Ammon's horn (tissue), 1 donor: ENCODE measurements around the gene CHDH.

ENCODE experiments used
- DNase-seq: peaks from one replicate; pipeline ENCODE4 v3.0.0-alpha.2; 2016; ENCODE audit warnings: low spot score

The CHDH gene, protein sequence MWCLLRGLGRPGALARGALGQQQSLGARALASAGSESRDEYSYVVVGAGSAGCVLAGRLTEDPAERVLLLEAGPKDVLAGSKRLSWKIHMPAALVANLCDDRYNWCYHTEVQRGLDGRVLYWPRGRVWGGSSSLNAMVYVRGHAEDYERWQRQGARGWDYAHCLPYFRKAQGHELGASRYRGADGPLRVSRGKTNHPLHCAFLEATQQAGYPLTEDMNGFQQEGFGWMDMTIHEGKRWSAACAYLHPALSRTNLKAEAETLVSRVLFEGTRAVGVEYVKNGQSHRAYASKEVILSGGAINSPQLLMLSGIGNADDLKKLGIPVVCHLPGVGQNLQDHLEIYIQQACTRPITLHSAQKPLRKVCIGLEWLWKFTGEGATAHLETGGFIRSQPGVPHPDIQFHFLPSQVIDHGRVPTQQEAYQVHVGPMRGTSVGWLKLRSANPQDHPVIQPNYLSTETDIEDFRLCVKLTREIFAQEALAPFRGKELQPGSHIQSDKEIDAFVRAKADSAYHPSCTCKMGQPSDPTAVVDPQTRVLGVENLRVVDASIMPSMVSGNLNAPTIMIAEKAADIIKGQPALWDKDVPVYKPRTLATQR

DNA sequence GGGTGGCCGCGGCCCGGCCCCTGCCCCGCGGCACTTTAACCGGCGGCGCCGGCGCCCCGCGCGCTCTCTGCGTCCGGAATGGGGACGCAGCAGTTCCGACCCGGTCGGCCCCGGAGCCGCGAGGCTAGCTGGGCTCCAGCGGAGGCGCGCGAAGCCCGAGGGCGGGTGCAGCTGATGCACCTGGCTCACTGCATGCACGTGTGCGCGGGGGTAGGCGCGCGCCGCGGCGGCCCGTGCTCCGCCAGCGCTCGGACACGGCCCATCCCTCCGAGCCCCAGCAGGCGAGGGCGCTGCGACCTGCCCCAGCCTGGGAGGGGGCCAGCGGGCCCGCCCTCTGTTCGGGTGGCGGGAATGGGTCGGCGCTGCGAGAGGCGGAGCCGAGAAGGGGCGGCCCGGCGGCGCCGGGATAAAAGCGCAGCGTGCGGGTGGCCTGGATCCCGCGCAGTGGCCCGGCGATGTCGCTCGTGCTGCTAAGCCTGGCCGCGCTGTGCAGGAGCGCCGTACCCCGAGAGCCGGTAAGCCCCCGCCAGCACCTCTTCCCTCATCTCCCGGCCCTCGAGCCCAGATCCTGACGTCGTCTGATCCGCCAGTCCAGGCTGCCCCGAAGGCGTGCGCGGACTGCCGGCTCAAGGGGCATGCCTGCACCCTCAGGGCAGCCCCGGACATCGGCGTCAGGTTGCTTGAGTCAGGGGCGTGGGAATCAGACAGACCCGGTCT is at the start of gene CHDH, which contains the start of gene IL17RB:
Gene CHDH, minus strand, starts transcription at position 286 of the 717 bp plus-strand sequence. CDS start 22,411 bp downstream, outside the sequence.
Gene IL17RB, plus strand, starts transcription at position 435 of the 717 bp plus-strand sequence. Its CDS starts 21 bp downstream, at position 456.
- peak; percentile 74 for DNase-seq

DNA sequence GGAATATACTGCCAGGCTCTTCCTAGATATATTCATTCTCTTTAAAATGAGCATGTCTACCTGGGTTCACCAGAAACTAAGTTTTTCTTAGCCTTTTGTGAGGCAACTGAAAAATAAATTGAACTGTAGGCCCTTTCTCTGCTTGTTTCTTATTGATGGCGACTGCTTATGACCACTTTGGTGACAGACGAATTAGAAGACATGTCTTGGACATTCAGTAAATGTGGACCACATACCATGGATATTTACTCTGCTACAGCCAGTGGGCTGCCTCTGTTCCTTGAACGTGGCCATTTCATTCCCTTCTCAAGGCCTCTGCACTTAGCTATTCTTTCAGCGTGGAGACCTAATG is 46.0 kb upstream of the CHDH start:
- DNase-seq = no peak

DNA sequence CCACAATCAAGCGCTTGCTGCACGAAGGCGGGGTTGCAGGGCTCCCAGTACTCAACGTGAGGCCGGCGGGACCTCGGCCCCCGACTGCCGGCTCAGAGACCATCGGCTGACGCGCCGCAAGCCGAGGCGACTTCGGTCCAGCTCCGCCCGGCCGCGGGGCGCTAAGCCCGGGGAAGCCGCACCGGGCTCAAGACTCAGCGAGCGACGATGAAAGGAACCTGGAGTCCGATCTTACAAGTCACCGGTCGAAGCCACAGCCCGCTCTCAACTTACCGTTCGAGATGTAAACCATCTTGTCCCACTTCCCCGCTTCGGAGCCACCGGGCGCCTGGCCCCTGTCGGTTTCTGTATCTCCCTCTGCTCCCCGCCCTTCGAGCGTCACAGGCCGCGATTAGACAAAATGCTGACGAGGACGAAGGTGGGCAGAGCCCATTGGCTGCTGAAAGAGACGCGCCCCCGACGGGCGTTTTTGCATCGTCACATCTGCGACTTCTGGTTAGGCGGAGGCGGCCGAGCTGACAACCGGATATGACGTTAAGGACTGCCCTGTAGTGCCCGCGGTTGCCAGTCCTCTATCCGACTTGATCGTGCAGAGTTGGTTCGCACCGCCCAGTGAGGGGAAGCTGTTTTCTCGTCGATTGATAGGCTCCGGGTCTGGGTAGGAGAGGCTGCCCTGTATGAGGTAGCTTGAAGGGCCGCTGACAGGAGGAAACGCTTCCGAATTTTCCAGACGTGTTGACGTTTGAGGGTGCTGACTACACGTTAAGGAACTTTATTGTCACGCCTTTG is 45.5 kb upstream of the CHDH start, which contains the start of gene SELENOK:
Gene SELENOK, minus strand, starts transcription at position 363 of the 789 bp plus-strand sequence.
- peak; percentile 100 for DNase-seq

DNA sequence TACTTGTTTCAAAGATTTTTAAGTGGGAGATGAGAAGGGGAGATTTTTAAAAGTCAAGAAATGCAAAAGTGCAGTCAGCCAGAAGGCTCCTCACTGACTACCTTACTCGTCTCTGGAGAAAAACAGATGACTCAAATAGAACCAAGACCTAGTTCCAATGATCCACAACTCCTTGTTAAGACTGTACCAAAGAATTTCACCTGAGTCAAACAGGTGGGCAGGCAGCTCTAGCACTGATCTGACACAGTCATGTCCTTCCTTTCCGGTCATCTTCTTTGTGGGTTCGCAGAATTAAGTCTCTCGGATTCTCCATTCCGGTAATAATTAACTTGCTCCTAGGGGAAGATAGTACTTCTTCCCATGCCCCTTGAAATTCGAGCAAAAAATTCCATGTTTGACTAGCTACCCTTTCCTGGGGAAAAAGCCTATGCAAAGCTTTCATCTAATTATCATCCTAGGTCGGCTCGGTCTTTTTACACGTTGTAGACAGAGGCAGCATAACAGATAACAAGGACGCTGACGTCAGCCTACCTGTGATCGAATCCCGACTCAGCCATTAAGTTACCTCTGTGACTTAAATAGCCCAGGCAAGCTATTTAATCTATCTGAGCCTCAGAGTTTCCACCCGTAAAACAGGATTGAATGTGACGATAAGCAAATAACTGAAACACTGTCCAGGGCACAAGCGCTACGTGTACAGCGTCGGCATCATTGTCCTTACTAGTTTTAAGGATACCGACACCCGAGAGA is 44.7 kb upstream of the CHDH start:
- DNase-seq = peak; percentile 29

DNA sequence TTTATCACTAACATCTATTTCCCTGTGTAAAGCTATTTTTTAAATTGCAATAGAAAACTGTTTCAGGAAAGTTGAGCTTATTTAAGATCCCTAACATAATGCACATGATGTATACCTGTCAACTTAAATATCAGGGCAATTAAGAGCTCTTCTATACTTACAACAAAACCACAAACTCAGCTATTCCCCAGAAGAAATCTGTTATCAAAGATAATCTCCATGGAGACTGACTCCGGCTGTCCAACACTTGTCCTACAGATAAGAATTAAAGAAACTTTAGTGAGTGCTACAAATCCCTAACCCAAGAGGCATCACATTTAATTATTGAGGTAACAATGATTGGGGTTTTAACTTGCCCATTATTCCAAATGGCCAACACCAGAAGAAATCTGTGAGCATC is 42.0 kb upstream of the CHDH start:
- DNase-seq = no peak

DNA sequence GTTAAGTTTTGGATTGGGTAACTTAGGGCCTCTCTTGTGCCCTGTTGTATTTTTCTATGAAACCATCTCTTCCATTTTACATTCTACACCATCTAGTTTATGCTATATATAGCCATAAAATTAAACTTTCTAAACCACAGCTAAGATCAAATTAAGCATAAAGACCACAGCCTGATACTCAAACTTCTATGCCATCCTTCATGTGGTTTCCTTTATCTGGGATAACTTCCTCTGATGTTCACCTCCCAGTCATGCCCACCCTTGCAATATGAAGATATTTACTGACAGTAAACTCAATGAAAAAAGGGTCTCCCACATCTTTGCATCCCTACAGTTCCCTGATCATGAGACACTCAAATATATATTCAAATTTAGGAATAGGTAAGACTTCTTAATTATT is 41.2 kb upstream of the CHDH start:
- DNase-seq = no peak

DNA sequence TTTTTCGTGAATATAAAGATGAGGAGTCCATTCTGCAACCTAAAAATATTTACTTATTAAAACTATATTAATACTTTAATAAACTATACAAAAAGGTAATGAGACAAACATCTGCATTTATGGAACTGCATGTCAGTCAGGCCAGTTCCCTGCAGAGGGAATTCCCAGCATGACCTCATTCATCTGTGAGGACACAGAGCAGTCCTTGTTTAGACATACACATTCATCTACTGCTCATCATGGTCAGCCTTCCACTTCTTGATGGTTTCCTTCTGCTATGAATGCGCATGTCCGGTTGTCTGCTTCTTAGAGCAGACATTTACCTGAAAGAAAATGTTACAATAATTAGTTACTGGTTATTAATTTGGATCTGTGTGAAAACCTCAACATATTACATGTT is 39.0 kb upstream of the CHDH start:
- DNase-seq = peak; percentile 48

DNA sequence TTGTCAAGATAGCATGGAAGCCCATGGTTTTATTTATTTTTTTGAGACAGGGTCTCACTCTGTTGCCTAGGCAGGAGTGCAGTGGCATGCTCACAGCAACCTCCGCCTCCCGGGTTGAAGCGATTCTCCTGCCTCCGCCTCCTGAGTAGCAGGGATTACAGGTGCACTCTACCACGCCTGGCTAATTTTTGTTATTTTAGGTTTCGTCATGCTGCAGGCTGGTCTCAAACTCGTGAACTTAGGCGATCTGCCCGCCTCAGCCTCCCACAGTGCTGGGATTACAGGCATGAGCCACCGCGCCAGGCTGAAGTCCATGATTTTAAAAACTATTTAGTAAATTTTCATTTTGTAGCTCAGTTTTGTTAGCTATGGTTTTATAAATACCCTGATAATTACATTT is 38.4 kb upstream of the CHDH start:
- no peak for DNase-seq

DNA sequence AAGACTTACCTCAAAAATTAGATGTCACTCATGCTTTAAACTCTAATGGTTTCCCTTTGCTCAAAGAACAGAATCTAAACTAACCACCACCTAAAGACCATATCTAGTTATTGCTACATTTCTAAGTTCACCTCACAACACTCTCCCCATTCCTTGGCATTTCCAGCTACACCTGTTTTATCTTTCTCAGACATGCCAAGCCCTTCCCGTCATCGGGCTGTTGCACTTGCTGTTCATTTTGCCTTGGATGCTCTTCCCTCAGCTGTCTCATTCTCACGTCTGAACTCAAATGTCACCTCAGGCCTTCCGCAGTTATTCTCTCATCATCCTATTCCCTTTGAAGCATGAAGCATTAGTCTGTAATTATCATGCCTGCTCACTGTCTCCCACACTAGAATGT is 36.8 kb upstream of the CHDH start:
- DNase-seq = no peak

DNA sequence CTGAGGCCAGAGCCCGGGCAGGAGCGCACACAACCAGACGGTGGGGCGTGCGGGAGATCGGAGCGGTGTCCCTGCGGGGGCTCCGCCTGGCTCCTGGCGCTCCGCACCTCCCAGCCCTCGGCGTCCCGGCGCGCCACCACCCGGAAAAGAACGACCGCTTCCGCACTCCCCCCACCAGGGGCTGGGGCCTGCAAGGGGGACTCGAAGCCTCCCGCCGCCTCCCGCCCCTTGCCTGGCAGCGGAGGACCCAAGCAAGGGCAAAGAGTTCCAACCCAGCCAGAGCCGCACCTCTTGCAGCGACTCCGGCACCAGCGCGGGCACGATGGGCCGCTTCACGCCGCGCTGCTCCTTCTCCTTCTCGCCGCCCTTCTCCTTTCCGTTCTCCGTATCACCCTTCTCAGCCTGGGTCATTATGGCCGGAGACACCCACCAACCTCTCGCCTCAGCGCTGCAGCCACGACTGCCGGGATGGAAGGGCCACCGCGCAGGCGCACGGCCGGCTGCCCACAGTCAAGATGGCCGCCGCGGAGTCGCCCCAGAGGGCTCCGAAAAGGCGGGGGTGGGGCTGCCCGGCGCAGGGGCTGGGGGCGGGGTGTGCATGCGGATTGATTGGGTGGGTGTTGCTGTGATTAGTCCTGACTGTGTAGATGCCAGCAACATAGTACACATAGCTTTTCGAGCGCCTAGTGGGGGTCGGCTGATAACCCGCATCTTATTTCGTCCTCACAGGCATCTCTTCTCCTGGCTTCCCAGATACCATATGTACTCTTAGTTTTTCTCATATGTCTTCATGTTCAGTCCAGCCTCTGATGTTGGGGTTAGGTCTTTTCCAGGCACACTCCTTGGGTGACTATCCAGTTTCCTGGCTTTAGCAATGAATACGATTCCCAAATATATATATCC is 35.7 kb upstream of the CHDH start, which contains the start of gene ACTR8:
Gene ACTR8, minus strand, starts transcription at position 462 of the 903 bp plus-strand sequence. Its CDS starts 51 bp downstream, at position 411.
- peak; percentile 91 for DNase-seq

DNA sequence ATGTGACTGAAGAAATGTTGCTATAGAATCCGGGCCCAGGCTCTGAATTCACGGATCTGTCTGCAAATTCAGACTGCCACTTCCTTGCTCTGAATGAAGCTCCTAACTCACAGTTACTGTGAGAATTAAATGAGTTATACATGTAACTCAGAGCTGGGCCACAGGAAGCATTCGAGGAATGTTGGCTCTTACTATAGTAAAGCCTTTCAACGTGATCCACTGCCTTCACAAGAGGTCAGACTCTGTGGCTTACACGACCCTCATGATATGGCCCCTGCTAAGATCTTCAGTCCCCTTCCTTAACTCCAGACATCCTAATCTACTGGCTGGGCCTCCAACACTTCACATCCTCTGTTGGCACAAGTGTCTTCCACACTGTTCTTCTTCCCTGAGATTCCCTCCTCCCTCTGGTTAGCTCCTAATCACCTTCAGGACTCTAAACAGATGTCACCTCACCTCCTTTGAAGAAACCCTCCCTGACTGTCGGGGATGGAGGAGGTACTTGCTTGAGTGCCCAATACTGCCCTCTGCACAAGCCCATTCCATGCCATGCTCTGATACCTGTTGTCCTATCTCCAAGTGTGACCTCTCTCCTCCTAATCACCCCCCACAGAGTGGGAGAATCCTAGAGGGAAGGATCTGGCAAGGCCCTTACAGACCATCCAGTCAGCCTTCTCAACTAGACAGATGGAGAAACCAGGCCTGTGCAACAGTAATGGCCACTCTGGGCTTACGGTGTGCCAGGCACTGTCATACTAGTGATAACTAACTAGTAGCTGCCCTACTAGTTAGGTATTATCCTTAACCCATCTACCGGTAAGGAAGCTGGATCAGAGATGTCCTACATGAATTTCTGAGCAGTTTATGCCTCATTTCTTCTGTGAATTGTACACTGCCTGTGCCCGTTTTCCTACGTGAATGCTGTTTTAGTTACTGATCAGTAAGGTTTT is 34.5 kb upstream of the CHDH start:
- DNase-seq = no peak

DNA sequence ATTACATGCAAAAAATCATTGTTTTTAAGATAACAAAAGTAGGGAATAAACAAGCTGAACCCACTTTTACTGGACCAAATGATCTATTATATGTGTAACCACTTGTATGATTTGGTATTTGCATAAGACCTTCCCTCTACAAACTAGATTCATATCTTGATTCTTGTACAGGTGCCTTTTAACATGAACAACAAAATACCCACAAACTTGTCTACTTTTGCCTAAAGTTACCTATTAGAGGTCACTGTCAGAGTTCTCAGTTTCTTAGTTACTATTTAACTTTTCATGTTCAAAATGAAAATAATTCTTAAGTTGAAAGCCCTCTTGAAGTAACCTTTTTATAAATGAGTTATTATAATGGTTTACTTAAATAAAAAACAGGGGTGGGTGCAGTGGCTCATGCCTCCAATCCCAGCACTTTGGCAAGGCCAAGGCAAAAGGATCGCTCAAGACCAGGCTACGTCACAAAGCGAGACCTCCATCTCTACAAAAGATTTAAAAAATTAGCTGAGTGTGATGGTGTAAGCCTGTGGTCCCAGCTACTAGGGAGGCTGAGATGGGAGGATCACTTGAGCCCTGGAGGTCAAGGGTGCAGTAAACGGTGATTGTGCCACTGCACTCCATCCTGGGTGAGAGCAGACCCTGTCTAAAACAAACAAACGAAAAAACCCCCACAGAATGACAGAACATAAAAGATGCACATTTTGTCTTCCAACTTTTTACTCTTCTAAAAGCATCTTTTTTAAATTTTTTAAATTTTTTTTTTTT is 19.7 kb upstream of the CHDH start:
- DNase-seq = no peak

DNA sequence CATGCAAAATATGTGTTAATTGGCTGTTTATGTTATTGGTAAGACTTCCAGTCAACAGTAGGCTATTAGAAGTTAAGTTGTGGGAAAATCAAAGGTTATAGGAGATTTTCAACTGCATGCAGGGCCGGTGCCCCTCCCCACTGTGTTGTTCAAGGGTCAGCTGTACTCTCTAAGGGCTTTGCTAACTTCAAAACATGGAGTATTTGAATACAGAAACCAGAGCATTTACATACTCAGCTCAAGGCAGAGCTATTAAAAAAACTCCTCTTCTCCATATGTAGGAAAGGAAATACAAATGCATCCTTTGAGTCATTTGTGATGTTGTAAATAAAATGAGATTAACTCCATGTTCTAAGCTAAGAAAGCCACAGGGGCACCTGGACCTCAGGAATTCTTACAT is 16.9 kb upstream of the CHDH start:
- DNase-seq = no peak

DNA sequence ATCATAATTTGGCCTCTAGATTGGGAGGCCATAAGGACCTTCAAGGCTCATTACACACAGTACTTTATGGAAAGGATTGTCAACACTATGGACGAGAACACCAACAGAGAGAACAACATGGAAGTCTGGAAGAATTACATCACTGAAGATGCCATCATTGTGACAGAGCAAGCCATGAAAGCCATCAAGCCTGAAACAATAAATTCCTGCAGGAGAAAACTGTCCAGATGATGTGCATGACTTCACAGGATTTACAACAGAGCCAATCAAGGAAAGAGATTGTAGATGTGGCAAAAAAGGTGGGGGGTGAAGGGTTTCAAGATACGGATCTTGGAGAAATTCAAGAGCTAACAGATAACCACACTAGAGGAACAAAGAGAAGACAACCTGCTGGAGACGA is 16.0 kb upstream of the CHDH start:
- no peak for DNase-seq

DNA sequence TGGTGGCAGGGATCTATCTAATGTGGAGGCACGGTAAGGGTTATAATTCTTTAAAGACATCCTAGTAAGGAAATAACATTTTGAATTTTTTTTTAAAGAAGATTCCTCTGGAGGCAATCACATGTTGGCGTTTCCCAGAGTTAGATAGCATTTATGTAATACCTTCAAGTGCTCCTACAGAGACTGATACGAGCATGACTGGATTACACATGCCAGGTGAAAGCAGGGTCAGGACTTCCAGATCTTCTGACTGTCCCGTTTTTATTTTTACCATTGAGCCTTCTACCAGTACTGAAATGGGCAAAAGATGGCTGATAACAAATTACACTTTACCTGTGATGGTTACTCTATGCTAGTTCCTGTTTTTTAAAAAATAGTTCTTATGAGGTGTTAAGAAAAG is 14.0 kb upstream of the CHDH start:
- no peak for DNase-seq

DNA sequence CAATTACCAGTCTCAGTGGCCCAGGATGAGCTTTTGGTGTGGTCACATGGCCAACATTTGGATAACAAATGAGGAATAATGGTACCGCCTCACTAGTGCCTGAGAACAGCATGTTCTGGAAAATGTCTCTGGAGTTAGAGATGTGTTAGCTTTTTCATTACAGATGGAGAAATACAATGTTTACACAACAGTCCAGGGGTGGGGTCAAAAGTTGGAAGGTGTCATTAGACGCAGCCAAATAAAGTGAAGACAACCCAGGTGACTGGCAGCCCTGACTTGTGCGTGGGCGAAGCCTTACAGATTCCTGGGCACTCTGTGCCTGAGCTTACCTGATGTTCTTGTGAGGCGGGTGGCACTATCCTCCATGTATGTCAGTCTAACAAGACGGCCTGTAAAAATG is 13.0 kb upstream of the CHDH start:
- no peak for DNase-seq

DNA sequence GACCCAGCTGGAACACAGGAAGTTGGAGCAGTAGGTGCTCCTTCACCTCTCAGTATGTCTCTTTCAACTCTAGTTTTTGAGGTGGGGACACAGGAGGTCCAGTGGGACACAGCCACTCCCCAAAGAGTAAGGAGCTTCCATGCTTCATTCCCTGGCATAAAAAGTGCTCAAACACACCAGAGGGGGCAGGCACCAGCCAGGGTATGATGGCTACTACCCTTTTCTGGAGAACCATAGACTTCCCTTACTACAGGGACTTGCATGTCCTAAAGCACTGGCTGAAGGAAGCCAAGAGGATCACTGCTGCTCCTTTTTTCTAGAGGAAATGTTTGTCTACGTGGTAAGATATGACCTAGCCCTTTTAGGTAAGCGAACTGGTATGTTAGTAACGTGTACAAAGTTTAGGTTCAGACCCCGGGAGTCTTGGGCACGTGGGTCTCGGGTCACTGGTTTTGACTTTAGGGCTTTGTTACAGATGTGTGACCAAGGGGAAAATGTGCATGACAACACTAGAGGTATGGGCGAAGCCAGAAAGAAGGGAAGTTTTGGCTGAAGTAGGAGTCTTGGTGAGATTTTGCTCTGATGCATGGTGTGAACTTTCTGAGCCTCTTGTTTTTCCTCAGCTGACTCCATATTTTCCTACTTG is 12.0 kb upstream of the CHDH start:
- no peak for DNase-seq

DNA sequence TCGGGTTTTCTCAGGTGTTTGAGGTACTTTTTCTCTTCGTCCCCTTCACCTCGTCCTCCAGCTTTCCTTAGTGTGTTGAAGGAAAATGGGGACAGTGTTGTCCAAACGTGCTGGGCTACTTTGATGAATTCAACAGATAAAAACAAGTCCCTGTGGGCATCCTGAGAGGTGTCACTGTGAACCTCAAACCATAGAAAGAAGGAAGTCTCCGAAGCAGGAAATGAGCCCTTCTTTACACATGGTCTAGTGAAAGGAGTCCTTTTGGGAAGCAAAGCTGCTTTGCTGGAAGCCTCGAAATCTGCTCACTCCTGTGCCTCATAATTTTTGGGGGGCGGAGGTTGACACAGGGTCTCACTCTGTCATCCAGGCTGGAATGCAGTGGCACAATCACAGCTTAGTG is 10.7 kb upstream of the CHDH start:
- no peak for DNase-seq
